ENCODE measurements around the gene ABHD11. TPM values are rescaled to one million over a fixed set of nuclear protein-coding genes. Genes with fewer than 3 reads are reported as not detected.

ABHD11 gene
- polyA plus RNA-seq, 1 donor (not counting 4 experiments of a cell fraction or from before 2014, with no cell fraction given), result 11.3 TPM

DNA sequence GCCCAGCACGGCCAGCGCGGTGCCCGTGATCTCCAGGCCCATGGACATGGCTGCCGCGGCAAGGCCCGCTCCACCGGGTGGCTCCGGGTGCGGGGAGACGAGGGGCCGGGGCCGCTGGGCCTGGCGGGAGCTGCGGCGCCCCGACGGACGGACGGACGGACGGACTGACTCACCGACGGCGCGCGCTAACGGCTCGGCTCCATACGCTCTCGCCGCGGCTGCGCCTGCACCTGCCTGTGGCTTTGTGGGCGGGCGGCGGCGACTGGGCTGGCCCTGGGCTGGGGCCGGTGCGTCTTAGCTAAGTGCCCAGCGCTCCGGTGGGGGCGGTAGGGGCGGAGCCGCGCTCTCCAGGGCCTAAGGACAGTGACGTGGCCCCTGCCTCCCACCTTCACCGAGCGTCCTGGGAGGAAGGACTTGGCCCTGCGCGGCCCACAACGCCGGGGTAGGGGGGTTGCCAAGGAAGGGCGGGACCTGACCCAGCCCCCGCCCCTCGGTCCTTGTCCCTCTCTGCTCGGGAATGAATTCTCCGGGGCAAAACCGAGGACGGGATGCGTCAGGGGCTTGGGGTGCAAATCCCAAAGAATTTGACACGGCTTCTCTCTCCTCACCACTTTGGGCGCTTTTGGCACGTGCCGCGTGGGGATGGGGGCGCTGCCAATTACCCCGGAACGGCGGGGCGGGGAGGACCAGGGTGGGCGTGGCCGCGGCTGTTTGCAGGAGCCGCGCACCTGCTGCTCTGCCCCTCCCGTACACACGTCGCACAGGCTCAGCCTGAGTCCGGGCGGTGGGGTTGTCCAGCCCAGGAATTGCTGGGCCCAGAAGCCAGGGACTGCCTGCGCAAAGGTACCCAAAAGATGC is 31.6 kb upstream of the ABHD11 start, which contains the start of gene CLDN3:
CLDN3 (minus strand) TSS at position 269 of the 858 bp plus-strand sequence; CDS start at position 48, 221 bp downstream.
- no peak within 1 kb of the TSS for H2AFZ ChIP-seq (ENCODE audit: control insufficient read depth, low read length)

DNA sequence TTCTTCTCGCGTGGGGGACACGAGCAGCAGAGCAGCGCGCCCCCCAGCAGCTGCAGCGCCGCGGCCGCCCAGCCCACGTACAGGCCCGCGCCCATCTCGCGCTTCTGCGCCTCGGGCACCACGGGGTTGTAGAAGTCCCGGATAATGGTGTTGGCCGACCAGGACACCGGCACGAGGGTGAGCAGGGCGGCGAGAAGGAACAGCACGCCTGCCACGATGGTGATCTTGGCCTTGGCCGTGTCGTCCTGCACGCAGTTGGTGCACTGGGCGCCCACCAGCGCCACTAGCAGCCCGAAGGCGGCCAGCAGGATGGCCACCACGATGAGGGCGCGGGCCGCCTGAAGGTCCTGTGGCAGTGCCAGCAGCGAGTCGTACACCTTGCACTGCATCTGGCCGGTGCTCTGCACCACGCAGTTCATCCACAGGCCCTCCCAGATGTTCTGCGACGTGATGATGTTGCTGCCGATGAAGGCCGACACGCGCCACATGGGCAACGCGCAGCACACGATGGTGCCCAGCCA is 30.9 kb upstream of the ABHD11 start:
- no peak overlapping the region for H3K4me2 ChIP-seq (ENCODE audit: control insufficient read depth, extremely low read depth, insufficient read depth, low read depth, low read length)
- H3K79me2 ChIP-seq (ENCODE audit: control insufficient read depth, insufficient read depth, low read length), result no peaks in the 10 kb centered on the region
- no peaks in the 10 kb centered on the region for H3K9me1 ChIP-seq (ENCODE audit: control insufficient read depth, extremely low read depth, insufficient read depth, low read length)
- TF ChIP-seq, protein P1, sequence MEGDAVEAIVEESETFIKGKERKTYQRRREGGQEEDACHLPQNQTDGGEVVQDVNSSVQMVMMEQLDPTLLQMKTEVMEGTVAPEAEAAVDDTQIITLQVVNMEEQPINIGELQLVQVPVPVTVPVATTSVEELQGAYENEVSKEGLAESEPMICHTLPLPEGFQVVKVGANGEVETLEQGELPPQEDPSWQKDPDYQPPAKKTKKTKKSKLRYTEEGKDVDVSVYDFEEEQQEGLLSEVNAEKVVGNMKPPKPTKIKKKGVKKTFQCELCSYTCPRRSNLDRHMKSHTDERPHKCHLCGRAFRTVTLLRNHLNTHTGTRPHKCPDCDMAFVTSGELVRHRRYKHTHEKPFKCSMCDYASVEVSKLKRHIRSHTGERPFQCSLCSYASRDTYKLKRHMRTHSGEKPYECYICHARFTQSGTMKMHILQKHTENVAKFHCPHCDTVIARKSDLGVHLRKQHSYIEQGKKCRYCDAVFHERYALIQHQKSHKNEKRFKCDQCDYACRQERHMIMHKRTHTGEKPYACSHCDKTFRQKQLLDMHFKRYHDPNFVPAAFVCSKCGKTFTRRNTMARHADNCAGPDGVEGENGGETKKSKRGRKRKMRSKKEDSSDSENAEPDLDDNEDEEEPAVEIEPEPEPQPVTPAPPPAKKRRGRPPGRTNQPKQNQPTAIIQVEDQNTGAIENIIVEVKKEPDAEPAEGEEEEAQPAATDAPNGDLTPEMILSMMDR (optimal IDR thresholded peaks at IDR 0.05 in 1 of 3, IDR thresholded peaks at IDR 0.05 in 1 of 3, conservative IDR thresholded peaks at IDR 0.05 in 1 of 3; ENCODE audit: extremely low read depth in 1 of 3, insufficient read depth in 2 of 3, low read length in 3 of 3), result no peak
- TF ChIP-seq EZH2 (IDR thresholded peaks at IDR 0.05; ENCODE audit: low read length), result peak; percentile 57
- no peak overlapping the region for H3K27ac ChIP-seq (ENCODE audit: control insufficient read depth, insufficient read depth, low read length)
- H2AFZ ChIP-seq (ENCODE audit: control insufficient read depth, low read length), result no peak overlapping the region
- H3K27me3 ChIP-seq (ENCODE audit: control insufficient read depth, extremely low read depth, insufficient read depth, low read length), result peaks cover 45% of the 10 kb centered on the region
- FAIRE-seq (no peak), DNase-seq (ENCODE audit: low read depth, low spot score) (no peak)
- H3K4me3 ChIP-seq (ENCODE audit: control insufficient read depth in 2 of 3, extremely low read depth in 1 of 3, insufficient read depth in 2 of 3, low read depth in 1 of 3, low read length in 3 of 3), result no peak overlapping the region
- no peak overlapping the region for H3K9ac ChIP-seq (ENCODE audit: control insufficient read depth, extremely low read depth, insufficient read depth, low read length)
- no peaks in the 10 kb centered on the region for H4K20me1 ChIP-seq (ENCODE audit: control insufficient read depth, extremely low read depth, insufficient read depth, low read length)
- dilution Hi-C loops (cut with MboI; ENCODE audit: extremely low pct_ligation_motif_present, low sequenced_read_pairs), result no loop called here
- no peaks in the 10 kb centered on the region for H3K9me3 ChIP-seq (ENCODE audit: control insufficient read depth, low read depth, low read length)
- H3K36me3 ChIP-seq (ENCODE audit: control insufficient read depth in 2 of 2, extremely low read depth in 1 of 2, insufficient read depth in 2 of 2, low read length in 2 of 2), result no peaks in the 10 kb centered on the region
- no peaks in the 10 kb centered on the region for H3K4me1 ChIP-seq (ENCODE audit: control insufficient read depth, extremely low read depth, insufficient read depth, low read length)

More for the DNA sequence above, 31.6 kb upstream of the ABHD11 start, which contains the start of gene CLDN3:
- DNase-seq (ENCODE audit: low read depth, low spot score) (no peak), FAIRE-seq (no peak)
- H3K27ac ChIP-seq (ENCODE audit: control insufficient read depth, insufficient read depth, low read length), result no peak within 1 kb of the TSS
- peaks cover 45% of the 10 kb centered on the region for H3K27me3 ChIP-seq (ENCODE audit: control insufficient read depth, extremely low read depth, insufficient read depth, low read length)
- H3K4me2 ChIP-seq (ENCODE audit: control insufficient read depth, extremely low read depth, insufficient read depth, low read depth, low read length), result no peak within 1 kb of the TSS
- H3K4me1 ChIP-seq (ENCODE audit: control insufficient read depth, extremely low read depth, insufficient read depth, low read length), result no peaks in the 10 kb centered on the region
- no peaks in the 10 kb centered on the region for H4K20me1 ChIP-seq (ENCODE audit: control insufficient read depth, extremely low read depth, insufficient read depth, low read length)
- no peaks in the 10 kb centered on the region for H3K79me2 ChIP-seq (ENCODE audit: control insufficient read depth, insufficient read depth, low read length)
- no peak within 1 kb of the TSS for H3K4me3 ChIP-seq (ENCODE audit: control insufficient read depth in 2 of 3, extremely low read depth in 1 of 3, insufficient read depth in 2 of 3, low read depth in 1 of 3, low read length in 3 of 3)
- H3K9me3 ChIP-seq (ENCODE audit: control insufficient read depth, low read depth, low read length), result no peaks in the 10 kb centered on the region
- no peaks in the 10 kb centered on the region for H3K36me3 ChIP-seq (ENCODE audit: control insufficient read depth in 2 of 2, extremely low read depth in 1 of 2, insufficient read depth in 2 of 2, low read length in 2 of 2)
- no peak within 1 kb of the TSS for H3K9ac ChIP-seq (ENCODE audit: control insufficient read depth, extremely low read depth, insufficient read depth, low read length)
- TF ChIP-seq EZH2 (IDR thresholded peaks at IDR 0.05; ENCODE audit: low read length), result peak; percentile 48
- TF ChIP-seq, protein P1 (optimal IDR thresholded peaks at IDR 0.05 in 1 of 3, IDR thresholded peaks at IDR 0.05 in 1 of 3, conservative IDR thresholded peaks at IDR 0.05 in 1 of 3; ENCODE audit: extremely low read depth in 1 of 3, insufficient read depth in 2 of 3, low read length in 3 of 3), result no peak
- dilution Hi-C loops (cut with MboI; ENCODE audit: extremely low pct_ligation_motif_present, low sequenced_read_pairs), result no loop called here
- H3K9me1 ChIP-seq (ENCODE audit: control insufficient read depth, extremely low read depth, insufficient read depth, low read length), result no peaks in the 10 kb centered on the region
